ENCODE data around the gene MYO18B. TPM values are rescaled to one million over a fixed set of nuclear protein-coding genes. Genes with fewer than 3 reads are reported as not detected.

The MYO18B gene
- total RNA-seq, 1 experiment from 2014 or later, result not detected

- no peaks in the 10 kb centered on the region for H4K20me1 ChIP-seq (ENCODE audit: low read length)
- no peak for TF ChIP-seq CTCF (conservative IDR thresholded peaks at IDR 0.05; ENCODE audit: low read depth, low read length)
- TF ChIP-seq EZH2 (IDR thresholded peaks at IDR 0.05; ENCODE audit: low read length, unreplicated experiment), result no peak
- no peak for TF ChIP-seq EZH2phosphoT487 (IDR thresholded peaks at IDR 0.05; ENCODE audit: borderline replicate concordance, low read length)
- CTCF ChIA-PET, result no interaction called here
- no peaks in the 10 kb centered on the region for H3K27me3 ChIP-seq (ENCODE audit: low read length)
- H3K4me2 ChIP-seq (ENCODE audit: low read length), result no peak overlapping the region
- H3K4me3 ChIP-seq (ENCODE audit: low read length), result no peak overlapping the region
- no peak overlapping the region for H3K27ac ChIP-seq (ENCODE audit: low read length)
- no peaks in the 10 kb centered on the region for H3F3A ChIP-seq (ENCODE audit: low read length, unreplicated experiment)
- no peaks in the 10 kb centered on the region for H3K36me3 ChIP-seq (ENCODE audit: low read depth, low read length)
- ATAC-seq (no peak), DNase-seq (no peak)
- H3K4me1 ChIP-seq (ENCODE audit: insufficient read depth, low read length), result no peaks in the 10 kb centered on the region
- H3K79me2 ChIP-seq (ENCODE audit: low read length), result no peaks in the 10 kb centered on the region
- H2AFZ ChIP-seq (ENCODE audit: low read length), result no peak overlapping the region
- BruUV-seq (replicated peaks), result no TSS peak
- H3K9me2 ChIP-seq (replicated peaks; ENCODE audit: low read length), result no peaks in the 10 kb centered on the region
- intact Hi-C loops (cut with micrococcal nuclease), result no loop called here
- no peaks in the 10 kb centered on the region for H3K9me3 ChIP-seq (ENCODE audit: low read length)
- no peak overlapping the region for H3K9ac ChIP-seq (ENCODE audit: low read length)
- POLR2A ChIA-PET (ENCODE audit: unreplicated experiment), result no interaction called here
Observed at GRCh38 chr22:25829808-25830777, 88.1 kb downstream of the MYO18B start.

- intact Hi-C loops (cut with micrococcal nuclease), result no loop called here
- Histone ChIP-seq H3K27me3 (ENCODE audit: low read length) (no peaks in the 10 kb centered on the region), H3F3A (ENCODE audit: low read length, unreplicated experiment) (no peaks in the 10 kb centered on the region), H3K27ac (ENCODE audit: low read length) (no peak overlapping the region), H3K79me2 (ENCODE audit: low read length) (no peaks in the 10 kb centered on the region), H4K20me1 (ENCODE audit: low read length) (no peaks in the 10 kb centered on the region), H3K9me3 (ENCODE audit: low read length) (no peaks in the 10 kb centered on the region), H3K4me2 (ENCODE audit: low read length) (no peak overlapping the region), H3K9me2 (replicated peaks; ENCODE audit: low read length) (no peaks in the 10 kb centered on the region), H3K36me3 (ENCODE audit: low read depth, low read length) (no peaks in the 10 kb centered on the region), H3K9ac (ENCODE audit: low read length) (no peak overlapping the region), H3K4me1 (ENCODE audit: insufficient read depth, low read length) (no peaks in the 10 kb centered on the region), H3K4me3 (ENCODE audit: low read length) (no peak overlapping the region), H2AFZ (ENCODE audit: low read length) (no peak overlapping the region)
- POLR2A ChIA-PET (ENCODE audit: unreplicated experiment), result no interaction called here
- no TSS peak for BruUV-seq (replicated peaks)
- DNase-seq (no peak), ATAC-seq (no peak)
- no peak for TF ChIP-seq CTCF (conservative IDR thresholded peaks at IDR 0.05; ENCODE audit: low read depth, low read length)
- no peak for TF ChIP-seq EZH2phosphoT487 (IDR thresholded peaks at IDR 0.05; ENCODE audit: borderline replicate concordance, low read length)
- TF ChIP-seq EZH2 (IDR thresholded peaks at IDR 0.05; ENCODE audit: low read length, unreplicated experiment), result no peak
- CTCF ChIA-PET, result no interaction called here
Observed at GRCh38 chr22:25833091-25833490, 91.1 kb downstream of the MYO18B start.

GRCh38 chr22:25833676-25834075 is 91.7 kb downstream of the MYO18B start:
- H3K4me1 ChIP-seq (ENCODE audit: insufficient read depth, low read length), result no peaks in the 10 kb centered on the region
- no peaks in the 10 kb centered on the region for H3K9me2 ChIP-seq (replicated peaks; ENCODE audit: low read length)
- ChIA-PET CTCF (no interaction called here), POLR2A (ENCODE audit: unreplicated experiment) (no interaction called here)
- no peak overlapping the region for H2AFZ ChIP-seq (ENCODE audit: low read length)
- DNase-seq, result no peak
- intact Hi-C loops (cut with micrococcal nuclease), result no loop called here
- H3K4me2 ChIP-seq (ENCODE audit: low read length), result no peak overlapping the region
- no peaks in the 10 kb centered on the region for H4K20me1 ChIP-seq (ENCODE audit: low read length)
- BruUV-seq (replicated peaks), result no TSS peak
- no peak overlapping the region for H3K9ac ChIP-seq (ENCODE audit: low read length)
- H3F3A ChIP-seq (ENCODE audit: low read length, unreplicated experiment), result no peaks in the 10 kb centered on the region
- H3K79me2 ChIP-seq (ENCODE audit: low read length), result no peaks in the 10 kb centered on the region
- TF ChIP-seq EZH2 (IDR thresholded peaks at IDR 0.05; ENCODE audit: low read length, unreplicated experiment) (no peak), CTCF (conservative IDR thresholded peaks at IDR 0.05; ENCODE audit: low read depth, low read length) (no peak), EZH2phosphoT487 (IDR thresholded peaks at IDR 0.05; ENCODE audit: borderline replicate concordance, low read length) (no peak)
- ATAC-seq, result no peak
- H3K36me3 ChIP-seq (ENCODE audit: low read depth, low read length), result no peaks in the 10 kb centered on the region
- H3K27ac ChIP-seq (ENCODE audit: low read length), result no peak overlapping the region
- no peak overlapping the region for H3K4me3 ChIP-seq (ENCODE audit: low read length)
- no peaks in the 10 kb centered on the region for H3K9me3 ChIP-seq (ENCODE audit: low read length)
- no peaks in the 10 kb centered on the region for H3K27me3 ChIP-seq (ENCODE audit: low read length)

Measured in PC-3 (cell line).